Sigmoid colon (tissue), 7 donors: Measurements from ENCODE around the gene SOCS6. TPM values are rescaled to one million over a fixed set of nuclear protein-coding genes. Genes with fewer than 3 reads are reported as not detected.

Experiments used
- DNase-seq: peaks from one replicate; pipeline ENCODE4 v3.0.0-alpha.2; 2019
- H3K27ac ChIP-seq, 4 donors: fragments of 200-600 bp; sonication (generic); one replicate each; pipeline ENCODE4 v1.5.1; 2016 to 2019; ENCODE audit warnings: mild to moderate bottlenecking in 1 of 4
- H3K27me3 ChIP-seq, 3 donors: fragments of 200-600 bp; sonication (generic); one replicate each; pipeline ENCODE4 v1.5.1; 2019; ENCODE audit warnings: mild to moderate bottlenecking in 1 of 3
- H3K36me3 ChIP-seq, 4 donors: fragments of 200-600 bp; sonication (generic); one replicate each; pipeline ENCODE4 v1.5.1; 2016 to 2019
- H3K4me1 ChIP-seq, 4 donors: fragments of 200-600 bp; sonication (generic); one replicate each; pipeline ENCODE4 v1.5.1; 2017 to 2019
- H3K4me3 ChIP-seq, 4 donors: fragments of 200-600 bp; sonication (generic); one replicate each; pipeline ENCODE4 v1.5.1; 2017 to 2019; ENCODE audit warnings: mild to moderate bottlenecking in 2 of 4, moderate library complexity in 1 of 4
- H3K9me3 ChIP-seq, 4 donors: fragments of 200-600 bp in 3 of 4; sonication (generic) in 3 of 4; one replicate each; pipeline versions ENCODE4 v1.5.1 to v1.6.1; 2013 to 2019
- CTCF ChIP-seq, 4 experiments: fragments of 450-650 bp in 3 of 4; fragments of 200-600 bp in 1 of 4; IDR thresholded peaks; one replicate each; pipeline ENCODE4 v1.5.1; 2016 to 2019; ENCODE audit warnings: antibody characterized with exemption in 4 of 4, mild to moderate bottlenecking in 3 of 4, moderate library complexity in 2 of 4
- EP300 ChIP-seq, 4 donors: sonication (generic); formaldehyde crosslinking; IDR thresholded peaks; one replicate each; pipeline ENCODE4 v1.6.1; 2017; ENCODE audit warnings: antibody characterized with exemption in 4 of 4
- POLR2A ChIP-seq, 2 donors: fragments of 450-650 bp; IDR thresholded peaks; one replicate each; pipeline ENCODE4 v1.6.1; 2016; ENCODE audit warnings: antibody characterized with exemption in 2 of 2, mild to moderate bottlenecking in 2 of 2, moderate library complexity in 2 of 2
- POLR2AphosphoS5 ChIP-seq, 4 donors: sonication (generic); formaldehyde crosslinking; IDR thresholded peaks; one replicate each; pipeline ENCODE4 v1.6.1; 2017; ENCODE audit warnings: antibody characterized with exemption in 4 of 4
- WGBS, 2 donors: extraction: QIAGEN DNeasy Blood & Tissue Kit; methylation state at CpG; one replicate each; pipeline ENCODE4 v1.1.7; 2013; 5-methylcytosine and 5-hydroxymethylcytosine counted together
- intact Hi-C: fragments of 100-400 bp; cut with DNase I; formaldehyde crosslinking; loops from one replicate; pipeline ENCODE4 v1.15.1; 2023
- polyA plus RNA-seq, 3 donors: library from polyadenylated mRNA; stranded (reverse); fragments of 200-250 nt; gene quantifications; one replicate each; pipeline ENCODE4 v1.2.3, GENCODE V29; 2013
- total RNA-seq, 4 donors: library from RNA; depleted of rRNA; stranded (reverse); fragments of >200 nt; gene quantifications; one replicate each; pipeline ENCODE4 v1.1.0, GENCODE V29; 2016
- donor health status: healthy with polysubstance abuse.
- donor health status: Bipolar disorder and iron deficiency.
- donor health status: healthy.

The SOCS6 gene
- total and polyA plus RNA-seq, 7 donors = 11.4 to 23.9 (median 18.5) TPM

GRCh38 chr18:70291295-70291574 lies 2.4 kb downstream of the SOCS6 start:
- Histone ChIP-seq H3K9me3 (no peaks in the 10 kb centered on the region), H3K4me1 (peaks cover 0 to 68% (median 59%) of the 10 kb centered on the region in 4 donors), H3K36me3 (no peaks in the 10 kb centered on the region), H3K27ac (no peak overlapping the region), H3K4me3 (no peak overlapping the region), H3K27me3 (no peaks in the 10 kb centered on the region)
- intact Hi-C loops = loop anchor here (5.0 kb wide), 2 partner anchors 46 to 141 kb away; no protein-coding TSS in a partner anchor
- DNase-seq = no peak
- 43 to 73% methylated on average over 2 of the region's 2 CpGs for WGBS, 2 donors
- TF ChIP-seq POLR2AphosphoS5 (IDR thresholded peaks at IDR 0.05) (no peak), CTCF (IDR thresholded peaks at IDR 0.05) (no peak), POLR2A (IDR thresholded peaks at IDR 0.05) (no peak), EP300 (IDR thresholded peaks at IDR 0.05) (no peak)

DNA sequence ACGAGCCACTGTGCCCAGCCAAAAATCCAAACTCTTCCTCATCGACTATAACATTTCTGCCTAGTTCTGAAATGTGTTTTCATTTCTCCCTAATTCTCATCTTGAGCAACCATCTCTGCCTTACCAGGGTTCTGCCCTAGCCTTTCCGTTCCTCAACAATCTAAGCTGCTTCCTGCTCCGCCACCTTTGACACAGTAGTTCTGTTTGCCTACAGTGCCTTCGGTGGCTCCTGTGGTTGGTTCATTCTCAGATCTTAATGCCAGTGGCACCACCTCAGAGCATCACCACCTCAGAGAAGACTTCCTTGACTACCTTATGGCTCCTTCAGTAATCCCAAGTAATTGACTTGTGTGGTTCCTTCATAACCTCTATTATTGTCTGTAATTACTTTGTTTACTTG lies 3.8 kb downstream of the SOCS6 start:
- 39 to 67% methylated on average over 5 of the region's 5 CpGs for WGBS, 2 donors

GRCh38 chr18:70293166-70293565 lies 4.3 kb downstream of the SOCS6 start:
- no peaks in the 10 kb centered on the region for H3K36me3 ChIP-seq
- H3K27me3 ChIP-seq = no peaks in the 10 kb centered on the region
- DNase-seq = no peak
- no peak overlapping the region for H3K27ac ChIP-seq
- H3K4me3 ChIP-seq = no peak overlapping the region
- no peaks in the 10 kb centered on the region for H3K9me3 ChIP-seq
- WGBS, 2 donors = 16 to 59% methylated on average over 3 of the region's 3 CpGs
- no peak for TF ChIP-seq POLR2A (IDR thresholded peaks at IDR 0.05)
- TF ChIP-seq POLR2AphosphoS5 (IDR thresholded peaks at IDR 0.05) = no peak
- TF ChIP-seq CTCF (IDR thresholded peaks at IDR 0.05) = no peak
- no peak for TF ChIP-seq EP300 (IDR thresholded peaks at IDR 0.05)
- intact Hi-C loops = loop anchor here (5.0 kb wide), 2 partner anchors 44 to 139 kb away; no protein-coding TSS in a partner anchor
- H3K4me1 ChIP-seq = peaks cover 0 to 80% (median 67%) of the 10 kb centered on the region in 4 donors

More for the DNA sequence above, 3.8 kb downstream of the SOCS6 start:
- H3K4me3 ChIP-seq = no peak overlapping the region
- no peak for TF ChIP-seq POLR2AphosphoS5 (IDR thresholded peaks at IDR 0.05)
- no peak for TF ChIP-seq EP300 (IDR thresholded peaks at IDR 0.05)
- no peak for TF ChIP-seq POLR2A (IDR thresholded peaks at IDR 0.05)
- no peak for TF ChIP-seq CTCF (IDR thresholded peaks at IDR 0.05)
- H3K4me1 ChIP-seq = peaks cover 0 to 75% (median 67%) of the 10 kb centered on the region in 4 donors
- no peak for DNase-seq
- no peaks in the 10 kb centered on the region for H3K27me3 ChIP-seq
- H3K27ac ChIP-seq = no peak overlapping the region
- H3K36me3 ChIP-seq = no peaks in the 10 kb centered on the region
- H3K9me3 ChIP-seq = no peaks in the 10 kb centered on the region
- intact Hi-C loops = loop anchor here (5.0 kb wide), 2 partner anchors 45 to 140 kb away; no protein-coding TSS in a partner anchor

DNA sequence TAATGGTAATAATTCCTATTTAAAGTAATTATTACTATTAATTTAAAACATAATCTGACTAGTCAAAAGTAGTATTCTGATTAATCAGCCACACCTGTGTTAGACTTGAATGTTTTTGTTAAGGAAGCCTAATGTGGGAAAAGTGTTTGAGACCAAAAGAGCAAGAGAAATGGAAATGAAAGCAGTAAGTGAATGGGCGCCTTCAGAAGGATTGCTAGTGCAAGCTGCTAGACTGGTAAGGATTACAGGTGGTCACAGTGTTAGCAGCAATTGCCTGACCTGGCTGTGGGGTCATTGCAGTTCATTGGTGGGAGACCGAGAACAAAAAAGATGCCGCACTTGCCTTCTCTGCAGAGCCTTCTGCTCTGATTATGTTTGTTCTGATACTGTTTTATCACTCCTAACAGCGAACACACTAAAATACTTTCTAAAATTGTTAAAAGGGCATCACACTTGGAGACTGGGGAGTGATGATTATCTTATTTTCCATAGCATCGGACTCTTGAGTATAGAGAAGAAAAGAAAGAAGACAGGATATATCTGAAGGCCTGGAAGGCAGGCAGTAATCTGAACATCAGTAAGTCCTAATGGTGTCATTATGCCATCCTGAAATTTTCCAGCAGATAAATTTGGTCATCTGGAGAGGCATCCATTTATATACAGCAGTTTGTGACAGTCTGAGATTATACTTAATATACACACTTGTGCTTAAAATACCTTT lies 5.8 kb downstream of the SOCS6 start:
- intact Hi-C loops = loop anchor here (5.0 kb wide), 2 partner anchors 43 to 138 kb away; no protein-coding TSS in a partner anchor
- no peak overlapping the region for H3K27ac ChIP-seq
- DNase-seq = no peak

DNA sequence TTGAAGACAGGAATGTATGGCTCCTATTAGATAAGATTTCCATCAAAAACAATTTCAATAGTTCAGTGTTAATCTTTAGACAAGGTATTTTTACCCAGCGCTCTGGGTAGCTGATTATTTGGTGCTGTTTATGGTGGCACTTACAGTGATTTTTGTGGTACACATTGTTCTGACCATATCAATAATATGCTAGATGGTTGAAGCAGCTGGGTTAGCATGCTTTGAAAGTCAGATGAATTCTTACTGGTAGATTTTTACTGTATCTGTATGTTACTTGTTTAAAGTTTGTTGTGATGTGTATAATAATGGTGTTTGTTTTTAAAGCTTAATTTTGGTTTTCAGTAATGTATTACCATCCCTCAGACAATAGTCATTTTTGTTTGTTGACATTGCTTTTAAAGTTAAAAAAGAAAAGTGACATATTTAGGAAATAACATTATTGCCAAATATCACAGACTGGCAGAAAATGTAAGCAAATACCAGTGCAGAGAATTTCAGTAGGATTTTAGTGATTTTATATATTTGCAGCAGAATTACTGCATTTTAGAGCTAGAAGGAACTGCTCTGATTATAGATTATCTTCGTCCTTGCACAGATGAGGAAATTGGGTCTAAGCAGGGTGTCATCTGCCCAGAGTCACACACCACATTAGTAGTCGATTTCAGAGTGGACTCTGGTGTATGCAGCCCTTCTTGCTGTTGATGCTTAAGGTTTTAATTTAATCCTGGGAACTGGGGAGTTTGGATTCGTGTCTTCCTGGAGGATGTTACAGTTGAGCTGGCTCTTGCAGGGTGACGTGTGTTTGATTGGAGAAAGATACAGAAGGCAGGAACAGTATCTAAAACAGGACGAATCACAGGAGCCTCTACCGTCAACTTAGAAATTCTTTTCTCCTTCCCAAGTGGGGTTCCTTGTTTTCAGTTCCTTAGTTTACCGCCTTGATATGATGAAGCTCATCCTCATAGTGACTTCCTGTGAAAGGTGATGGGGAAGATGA lies 6.6 kb downstream of the SOCS6 start:
- no peaks in the 10 kb centered on the region for H3K27me3 ChIP-seq
- TF ChIP-seq CTCF (IDR thresholded peaks at IDR 0.05) (no peak), EP300 (IDR thresholded peaks at IDR 0.05) (no peak), POLR2A (IDR thresholded peaks at IDR 0.05) (no peak), POLR2AphosphoS5 (IDR thresholded peaks at IDR 0.05) (no peak)
- no peak overlapping the region for H3K27ac ChIP-seq
- H3K4me3 ChIP-seq = no peak overlapping the region
- H3K36me3 ChIP-seq = no peaks in the 10 kb centered on the region
- intact Hi-C loops = no loop called here
- no peaks in the 10 kb centered on the region for H3K9me3 ChIP-seq
- H3K4me1 ChIP-seq = peaks cover 0 to 88% (median 64%) of the 10 kb centered on the region in 4 donors
- WGBS, 2 donors = 54 to 70% methylated on average over 8 of the region's 8 CpGs
- no peak for DNase-seq

More for the DNA sequence above, 5.8 kb downstream of the SOCS6 start:
- 85 to 95% methylated on average over 5 of the region's 5 CpGs for WGBS, 2 donors
- H3K4me1 ChIP-seq = peaks cover 0 to 88% (median 68%) of the 10 kb centered on the region in 4 donors
- H3K36me3 ChIP-seq = no peaks in the 10 kb centered on the region
- TF ChIP-seq POLR2AphosphoS5 (IDR thresholded peaks at IDR 0.05) (no peak), EP300 (IDR thresholded peaks at IDR 0.05) (no peak)
- no peak overlapping the region for H3K4me3 ChIP-seq
- H3K27me3 ChIP-seq = no peaks in the 10 kb centered on the region
- H3K9me3 ChIP-seq = no peaks in the 10 kb centered on the region
